PC-3 (cell line): ENCODE data around the gene SH3PXD2A. TPM values are rescaled to one million over a fixed set of nuclear protein-coding genes. Genes with fewer than 3 reads are reported as not detected.

ENCODE experiments used
- ATAC-seq: fragments of 200-7000 bp; cut with Tn5 transposase; 2 replicates; pipeline ENCODE4 v1.9.1; 2020; ENCODE audit warnings: mild to moderate bottlenecking, moderate library complexity
- BruUV-seq: library from RNA; stranded (reverse); fragments of 400-500 nt; replicated peaks from 2 replicates; lab custom pipeline; 2021; lab: Mats Ljungman, UMichigan
- CTCF ChIA-PET: fragments of 300-600 bp; sonication (Branson Sonifier 250); formaldehyde crosslinking; loops from one replicate; lab custom pipeline; 2022; ENCODE audit warnings: antibody characterized with exemption; lab: Charles Lee
- POLR2A ChIA-PET: fragments of 300-600 bp; sonication (Branson Sonifier 250); formaldehyde crosslinking; loops from one replicate; lab custom pipeline; 2022; ENCODE audit warnings: antibody characterized with exemption; ENCODE audit not compliant: unreplicated experiment; lab: Charles Lee
- DNase-seq: peaks from one replicate; pipeline ENCODE4 v3.0.0-alpha.2; 2015
- H2AFZ ChIP-seq: fragments of 300-600 bp; sonication (generic); 2 replicates; pipeline ENCODE4 v1.6.0; 2016; ENCODE audit warnings: antibody characterized with exemption, low read length
- H3F3A ChIP-seq: fragments of 300-600 bp; sonication (generic); one replicate; pipeline ENCODE4 v1.6.0; 2017; ENCODE audit warnings: antibody characterized with exemption, low read length, control low read depth, mild to moderate bottlenecking; ENCODE audit not compliant: unreplicated experiment
- H3K27ac ChIP-seq: fragments of 300-600 bp; sonication (generic); 2 replicates; pipeline ENCODE4 v1.5.1; 2016; ENCODE audit warnings: mild to moderate bottlenecking, low read length
- H3K27me3 ChIP-seq: fragments of 300-600 bp; sonication (generic); 2 replicates; pipeline ENCODE4 v1.6.1; 2016; ENCODE audit warnings: low read length, mixed read lengths
- H3K36me3 ChIP-seq: fragments of 300-600 bp; sonication (generic); 2 replicates; pipeline ENCODE4 v1.6.1; 2016; ENCODE audit warnings: low read depth, mixed run types, low read length, mixed read lengths
- H3K4me1 ChIP-seq: fragments of 300-600 bp; sonication (generic); 2 replicates; pipeline ENCODE4 v1.5.1; 2016; ENCODE audit warnings: low read length; ENCODE audit not compliant: insufficient read depth
- H3K4me2 ChIP-seq: fragments of 300-600 bp; sonication (generic); 2 replicates; pipeline ENCODE4 v1.6.0; 2016; ENCODE audit warnings: low read length
- H3K4me3 ChIP-seq: fragments of 300-600 bp; sonication (generic); 2 replicates; pipeline ENCODE4 v1.5.1; 2016; ENCODE audit warnings: mild to moderate bottlenecking, low read length, mixed read lengths
- H3K79me2 ChIP-seq: fragments of 300-600 bp; sonication (generic); 2 replicates; pipeline ENCODE4 v1.6.1; 2017; ENCODE audit warnings: low read length, mixed read lengths
- H3K9ac ChIP-seq: fragments of 300-600 bp; sonication (generic); 2 replicates; pipeline ENCODE4 v1.6.0; 2016; ENCODE audit warnings: mild to moderate bottlenecking, low read length
- H3K9me2 ChIP-seq: fragments of 300-600 bp; sonication (generic); replicated peaks from 2 replicates; pipeline ENCODE4 v1.6.1; 2016; ENCODE audit warnings: mixed run types, low read length, mixed read lengths
- H3K9me3 ChIP-seq: fragments of 300-600 bp; sonication (generic); 2 replicates; pipeline ENCODE4 v1.6.1; 2016; ENCODE audit warnings: low read length, mixed read lengths
- H4K20me1 ChIP-seq: fragments of 300-600 bp; sonication (generic); 2 replicates; pipeline ENCODE4 v1.6.1; 2016; ENCODE audit warnings: low read length, mixed read lengths
- EZH2 ChIP-seq: fragments of 300-600 bp; sonication (generic); IDR thresholded peaks from one replicate; pipeline ENCODE4 v1.6.1; 2017; ENCODE audit warnings: antibody characterized with exemption, mild to moderate bottlenecking, low read length; ENCODE audit not compliant: unreplicated experiment
- EZH2phosphoT487 ChIP-seq: fragments of 300-600 bp; sonication (generic); IDR thresholded peaks from 2 replicates; pipeline ENCODE4 v1.6.1; 2018; ENCODE audit warnings: mild to moderate bottlenecking, antibody characterized with exemption, low read length, borderline replicate concordance
- intact Hi-C: fragments of 100-400 bp; cut with micrococcal nuclease; formaldehyde crosslinking; loops from 2 replicates; pipeline ENCODE4 v1.9.0; 2023
- total RNA-seq: library from RNA; depleted of rRNA; stranded (reverse); fragments of >200 nt; gene quantifications from 2 replicates; pipeline ENCODE4 v1.2.3, GENCODE V29; 2014
- TF ChIP-seq, protein P1 (sequence below): fragments of 300-600 bp; sonication (generic); conservative IDR thresholded peaks from 2 replicates; pipeline ENCODE4 v1.5.1; 2017; ENCODE audit warnings: antibody characterized with exemption, low read depth, mild to moderate bottlenecking, low read length

SH3PXD2A gene
- total RNA-seq, 1 experiment from 2014 or later, result 3.4 TPM

DNA sequence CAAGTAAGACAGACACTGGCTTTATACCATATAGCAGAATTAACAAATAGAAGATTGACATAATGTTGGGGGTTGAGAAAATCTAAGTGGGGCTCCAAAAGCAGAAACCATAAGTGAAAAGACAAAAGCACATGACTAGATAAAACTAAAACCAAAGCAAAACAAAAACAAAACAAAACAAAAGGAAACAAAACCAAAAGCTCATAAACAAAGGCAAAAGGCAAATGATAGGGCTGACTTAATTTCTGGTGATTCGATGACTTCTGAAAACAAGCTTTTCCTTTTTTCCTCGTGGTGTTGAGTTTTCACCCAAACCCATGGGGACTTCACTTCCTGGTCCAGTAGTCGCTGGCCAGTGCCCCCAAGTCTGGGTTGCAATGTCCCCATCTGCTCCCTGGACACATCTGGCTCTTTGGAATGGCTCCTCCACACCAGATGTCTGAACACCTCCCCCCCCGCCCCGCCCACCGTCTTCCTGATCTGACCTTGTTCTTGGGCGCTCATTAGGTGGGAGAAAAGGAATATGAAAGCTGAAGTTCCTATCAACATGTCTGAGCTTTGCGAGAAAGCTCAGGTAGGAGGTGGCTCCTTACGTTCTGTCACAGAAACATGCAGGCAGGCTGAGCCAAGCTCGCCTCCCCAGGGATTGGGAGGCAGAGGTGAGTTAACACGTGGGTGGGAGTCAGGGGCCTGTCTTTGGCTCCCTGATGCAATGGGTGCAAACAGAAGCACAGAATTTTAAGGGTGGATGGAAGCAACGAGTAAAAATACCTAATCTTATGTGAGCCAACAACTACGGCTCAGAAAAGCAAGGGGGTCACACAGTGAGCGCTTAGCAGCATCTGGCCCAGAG is 240.8 kb downstream of the SH3PXD2A start:
- H3K79me2 ChIP-seq, result no peaks in the 10 kb centered on the region
- no peak overlapping the region for H3K4me2 ChIP-seq
- intact Hi-C loops, result no loop called here
- H3K9ac ChIP-seq, result no peak overlapping the region
- ChIA-PET CTCF (no interaction called here), POLR2A (no interaction called here)
- TF ChIP-seq, protein P1, sequence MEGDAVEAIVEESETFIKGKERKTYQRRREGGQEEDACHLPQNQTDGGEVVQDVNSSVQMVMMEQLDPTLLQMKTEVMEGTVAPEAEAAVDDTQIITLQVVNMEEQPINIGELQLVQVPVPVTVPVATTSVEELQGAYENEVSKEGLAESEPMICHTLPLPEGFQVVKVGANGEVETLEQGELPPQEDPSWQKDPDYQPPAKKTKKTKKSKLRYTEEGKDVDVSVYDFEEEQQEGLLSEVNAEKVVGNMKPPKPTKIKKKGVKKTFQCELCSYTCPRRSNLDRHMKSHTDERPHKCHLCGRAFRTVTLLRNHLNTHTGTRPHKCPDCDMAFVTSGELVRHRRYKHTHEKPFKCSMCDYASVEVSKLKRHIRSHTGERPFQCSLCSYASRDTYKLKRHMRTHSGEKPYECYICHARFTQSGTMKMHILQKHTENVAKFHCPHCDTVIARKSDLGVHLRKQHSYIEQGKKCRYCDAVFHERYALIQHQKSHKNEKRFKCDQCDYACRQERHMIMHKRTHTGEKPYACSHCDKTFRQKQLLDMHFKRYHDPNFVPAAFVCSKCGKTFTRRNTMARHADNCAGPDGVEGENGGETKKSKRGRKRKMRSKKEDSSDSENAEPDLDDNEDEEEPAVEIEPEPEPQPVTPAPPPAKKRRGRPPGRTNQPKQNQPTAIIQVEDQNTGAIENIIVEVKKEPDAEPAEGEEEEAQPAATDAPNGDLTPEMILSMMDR, result no peak
- TF ChIP-seq EZH2phosphoT487 (no peak), EZH2 (no peak)
- ATAC-seq, result no peak
- DNase-seq, result no peak
- H3K4me1 ChIP-seq, result no peaks in the 10 kb centered on the region
- no peaks in the 10 kb centered on the region for H4K20me1 ChIP-seq
- H3K9me2 ChIP-seq, result no peaks in the 10 kb centered on the region
- no peaks in the 10 kb centered on the region for H3F3A ChIP-seq
- H3K27me3 ChIP-seq, result no peaks in the 10 kb centered on the region
- no peaks in the 10 kb centered on the region for H3K9me3 ChIP-seq
- no peak overlapping the region for H3K27ac ChIP-seq
- H3K36me3 ChIP-seq, result no peaks in the 10 kb centered on the region
- BruUV-seq, result no TSS peak
- no peak overlapping the region for H3K4me3 ChIP-seq
- H2AFZ ChIP-seq, result no peak overlapping the region

DNA sequence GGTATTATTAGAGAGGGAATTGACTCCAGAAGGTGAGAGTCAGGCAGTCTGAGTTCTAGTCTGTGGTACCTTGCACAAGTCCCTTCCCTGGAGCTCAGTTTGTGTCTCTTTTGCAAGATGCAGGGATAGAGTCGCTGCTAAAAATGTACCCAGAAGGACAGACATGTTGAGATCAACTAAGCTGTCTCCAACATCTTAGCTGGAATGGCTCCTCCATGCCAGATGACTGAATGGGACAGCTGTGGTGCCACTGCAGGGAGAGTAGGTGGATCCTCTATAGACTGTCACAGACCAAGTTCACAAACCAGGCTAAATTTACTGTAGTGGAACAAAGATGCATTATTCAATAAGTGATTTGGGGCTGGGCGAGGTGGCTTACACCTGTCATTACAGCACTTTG is 241.8 kb downstream of the SH3PXD2A start:
- intact Hi-C loops, result no loop called here

More for the DNA sequence above, 241.8 kb downstream of the SH3PXD2A start:
- Histone ChIP-seq H3K36me3 (no peaks in the 10 kb centered on the region), H3F3A (no peaks in the 10 kb centered on the region), H3K9ac (no peak overlapping the region), H3K4me2 (no peak overlapping the region), H3K9me2 (no peaks in the 10 kb centered on the region), H3K9me3 (no peaks in the 10 kb centered on the region), H3K79me2 (no peaks in the 10 kb centered on the region), H2AFZ (no peak overlapping the region), H3K4me3 (no peak overlapping the region), H3K27me3 (no peaks in the 10 kb centered on the region), H4K20me1 (no peaks in the 10 kb centered on the region), H3K4me1 (no peaks in the 10 kb centered on the region), H3K27ac (no peak overlapping the region)
- ChIA-PET CTCF (no interaction called here), POLR2A (no interaction called here)
- no peak for ATAC-seq
- BruUV-seq, result no TSS peak
- TF ChIP-seq EZH2phosphoT487, result no peak
- TF ChIP-seq EZH2, result no peak
- TF ChIP-seq, protein P1, result no peak
- no peak for DNase-seq
